WTC11 (cell line): Measurements from ENCODE around the gene HYCC2.

Experiments used
- FOXJ3 ChIP-seq: sonication (generic); formaldehyde crosslinking; IDR thresholded peaks from 2 replicates; pipeline ENCODE4 v1.9.0; 2021; ENCODE audit warnings: missing genetic modification reagents, mild to moderate bottlenecking, borderline replicate concordance
- TEAD4 ChIP-seq: sonication (generic); formaldehyde crosslinking; IDR thresholded peaks from 2 replicates; pipeline ENCODE4 v1.8.0; 2022; ENCODE audit warnings: mild to moderate bottlenecking, missing genetic modification reagents
- TP53 ChIP-seq: sonication (generic); formaldehyde crosslinking; IDR thresholded peaks from 2 replicates; pipeline ENCODE4 v1.8.1; 2023; ENCODE audit warnings: mild to moderate bottlenecking, missing genetic modification reagents
- ZNF219 ChIP-seq: sonication (generic); formaldehyde crosslinking; IDR thresholded peaks from 2 replicates; pipeline ENCODE4 v1.8.0; 2023; ENCODE audit warnings: missing genetic modification reagents, mild to moderate bottlenecking, borderline replicate concordance
- TF ChIP-seq, protein P1 (sequence below): sonication (generic); formaldehyde crosslinking; IDR thresholded peaks from 2 replicates; pipeline ENCODE4 v1.8.1; 2023; ENCODE audit warnings: mild to moderate bottlenecking, moderate library complexity, missing genetic modification reagents
- TF ChIP-seq, protein P2 (sequence below): fragments of 200-600 bp; IDR thresholded peaks from 2 replicates; pipeline ENCODE4 v1.8.0; 2022; ENCODE audit warnings: antibody characterized with exemption
- TF ChIP-seq, protein P3 (sequence below): sonication (generic); formaldehyde crosslinking; IDR thresholded peaks from 2 replicates; pipeline ENCODE4 v1.8.0; 2023; ENCODE audit warnings: missing genetic modification reagents
- TF ChIP-seq, protein P4 (sequence below): sonication (generic); formaldehyde crosslinking; IDR thresholded peaks from 2 replicates; pipeline ENCODE4 v1.8.0; 2023; ENCODE audit warnings: mild to moderate bottlenecking, missing genetic modification reagents

DNA sequence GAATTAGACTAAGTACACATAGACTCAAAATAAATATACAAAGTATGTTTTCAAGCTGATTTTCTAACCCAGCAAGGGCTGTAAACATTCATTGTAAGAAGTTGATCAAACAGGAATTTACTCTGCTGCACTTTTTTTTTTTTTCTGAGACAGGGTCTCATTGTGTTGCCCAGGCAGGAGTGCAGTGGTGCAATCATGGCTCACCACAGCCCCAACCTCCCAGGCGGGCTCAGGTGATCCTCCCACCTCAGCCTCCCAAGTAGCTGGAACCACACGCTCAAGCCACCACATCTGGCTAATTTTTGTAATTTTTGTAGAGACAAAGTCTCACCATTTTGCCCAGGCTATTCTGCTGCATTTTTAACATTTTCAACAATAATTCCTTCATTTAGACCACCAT lies 36.2 kb upstream of the HYCC2 start:
- TF ChIP-seq, protein P1, sequence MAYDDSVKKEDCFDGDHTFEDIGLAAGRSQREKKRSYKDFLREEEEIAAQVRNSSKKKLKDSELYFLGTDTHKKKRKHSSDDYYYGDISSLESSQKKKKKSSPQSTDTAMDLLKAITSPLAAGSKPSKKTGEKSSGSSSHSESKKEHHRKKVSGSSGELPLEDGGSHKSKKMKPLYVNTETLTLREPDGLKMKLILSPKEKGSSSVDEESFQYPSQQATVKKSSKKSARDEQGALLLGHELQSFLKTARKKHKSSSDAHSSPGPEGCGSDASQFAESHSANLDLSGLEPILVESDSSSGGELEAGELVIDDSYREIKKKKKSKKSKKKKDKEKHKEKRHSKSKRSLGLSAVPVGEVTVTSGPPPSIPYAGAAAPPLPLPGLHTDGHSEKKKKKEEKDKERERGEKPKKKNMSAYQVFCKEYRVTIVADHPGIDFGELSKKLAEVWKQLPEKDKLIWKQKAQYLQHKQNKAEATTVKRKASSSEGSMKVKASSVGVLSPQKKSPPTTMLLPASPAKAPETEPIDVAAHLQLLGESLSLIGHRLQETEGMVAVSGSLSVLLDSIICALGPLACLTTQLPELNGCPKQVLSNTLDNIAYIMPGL (CRISPR knock-in tag), result no peak
- TF ChIP-seq, protein P2, sequence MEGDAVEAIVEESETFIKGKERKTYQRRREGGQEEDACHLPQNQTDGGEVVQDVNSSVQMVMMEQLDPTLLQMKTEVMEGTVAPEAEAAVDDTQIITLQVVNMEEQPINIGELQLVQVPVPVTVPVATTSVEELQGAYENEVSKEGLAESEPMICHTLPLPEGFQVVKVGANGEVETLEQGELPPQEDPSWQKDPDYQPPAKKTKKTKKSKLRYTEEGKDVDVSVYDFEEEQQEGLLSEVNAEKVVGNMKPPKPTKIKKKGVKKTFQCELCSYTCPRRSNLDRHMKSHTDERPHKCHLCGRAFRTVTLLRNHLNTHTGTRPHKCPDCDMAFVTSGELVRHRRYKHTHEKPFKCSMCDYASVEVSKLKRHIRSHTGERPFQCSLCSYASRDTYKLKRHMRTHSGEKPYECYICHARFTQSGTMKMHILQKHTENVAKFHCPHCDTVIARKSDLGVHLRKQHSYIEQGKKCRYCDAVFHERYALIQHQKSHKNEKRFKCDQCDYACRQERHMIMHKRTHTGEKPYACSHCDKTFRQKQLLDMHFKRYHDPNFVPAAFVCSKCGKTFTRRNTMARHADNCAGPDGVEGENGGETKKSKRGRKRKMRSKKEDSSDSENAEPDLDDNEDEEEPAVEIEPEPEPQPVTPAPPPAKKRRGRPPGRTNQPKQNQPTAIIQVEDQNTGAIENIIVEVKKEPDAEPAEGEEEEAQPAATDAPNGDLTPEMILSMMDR, result no peak
- no peak for TF ChIP-seq TP53 (CRISPR knock-in tag)
- TF ChIP-seq FOXJ3 (CRISPR knock-in tag), result no peak
- TF ChIP-seq, protein P3, sequence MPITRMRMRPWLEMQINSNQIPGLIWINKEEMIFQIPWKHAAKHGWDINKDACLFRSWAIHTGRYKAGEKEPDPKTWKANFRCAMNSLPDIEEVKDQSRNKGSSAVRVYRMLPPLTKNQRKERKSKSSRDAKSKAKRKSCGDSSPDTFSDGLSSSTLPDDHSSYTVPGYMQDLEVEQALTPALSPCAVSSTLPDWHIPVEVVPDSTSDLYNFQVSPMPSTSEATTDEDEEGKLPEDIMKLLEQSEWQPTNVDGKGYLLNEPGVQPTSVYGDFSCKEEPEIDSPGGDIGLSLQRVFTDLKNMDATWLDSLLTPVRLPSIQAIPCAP, result no peak
- no peak for TF ChIP-seq ZNF219 (CRISPR knock-in tag)
- TF ChIP-seq TEAD4 (CRISPR knock-in tag), result no peak
- TF ChIP-seq, protein P4, sequence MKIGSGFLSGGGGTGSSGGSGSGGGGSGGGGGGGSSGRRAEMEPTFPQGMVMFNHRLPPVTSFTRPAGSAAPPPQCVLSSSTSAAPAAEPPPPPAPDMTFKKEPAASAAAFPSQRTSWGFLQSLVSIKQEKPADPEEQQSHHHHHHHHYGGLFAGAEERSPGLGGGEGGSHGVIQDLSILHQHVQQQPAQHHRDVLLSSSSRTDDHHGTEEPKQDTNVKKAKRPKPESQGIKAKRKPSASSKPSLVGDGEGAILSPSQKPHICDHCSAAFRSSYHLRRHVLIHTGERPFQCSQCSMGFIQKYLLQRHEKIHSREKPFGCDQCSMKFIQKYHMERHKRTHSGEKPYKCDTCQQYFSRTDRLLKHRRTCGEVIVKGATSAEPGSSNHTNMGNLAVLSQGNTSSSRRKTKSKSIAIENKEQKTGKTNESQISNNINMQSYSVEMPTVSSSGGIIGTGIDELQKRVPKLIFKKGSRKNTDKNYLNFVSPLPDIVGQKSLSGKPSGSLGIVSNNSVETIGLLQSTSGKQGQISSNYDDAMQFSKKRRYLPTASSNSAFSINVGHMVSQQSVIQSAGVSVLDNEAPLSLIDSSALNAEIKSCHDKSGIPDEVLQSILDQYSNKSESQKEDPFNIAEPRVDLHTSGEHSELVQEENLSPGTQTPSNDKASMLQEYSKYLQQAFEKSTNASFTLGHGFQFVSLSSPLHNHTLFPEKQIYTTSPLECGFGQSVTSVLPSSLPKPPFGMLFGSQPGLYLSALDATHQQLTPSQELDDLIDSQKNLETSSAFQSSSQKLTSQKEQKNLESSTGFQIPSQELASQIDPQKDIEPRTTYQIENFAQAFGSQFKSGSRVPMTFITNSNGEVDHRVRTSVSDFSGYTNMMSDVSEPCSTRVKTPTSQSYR (CRISPR knock-in tag), result no peak
